Fibroblast of gingiva (primary cell): ENCODE results near the gene NUDCD2.
A peak's percentile ranks its signal among the peaks of the same experiment; 100 is the strongest.
"Not testable (repeated sequence)": the region's sequence is repeated elsewhere in the genome, so short reads cannot be mapped to it uniquely, and the experiment has no call there.

Experiments
- DNase-seq: peaks from one replicate; pipeline ENCODE4 v3.0.0-alpha.2; 2011; ENCODE audit warnings: low read depth

Gene NUDCD2

DNA sequence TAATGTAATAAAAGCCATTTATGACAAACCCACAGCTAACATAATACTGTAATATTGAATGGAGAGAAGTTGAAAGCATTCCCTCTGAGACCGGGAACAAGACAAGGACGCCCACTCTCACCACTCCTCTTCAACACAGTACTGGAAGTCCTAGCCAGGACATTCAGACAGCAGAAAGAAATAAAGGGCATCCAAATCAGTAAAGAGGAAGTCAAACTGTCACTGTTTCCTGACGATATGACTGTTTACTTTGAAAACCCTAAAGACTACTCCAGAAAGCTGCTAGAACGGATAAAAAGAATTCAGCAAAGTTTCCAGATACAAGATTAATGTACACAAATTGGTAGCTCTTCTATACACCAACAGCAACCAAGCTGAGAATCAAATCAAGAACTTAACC, 33.8 kb downstream of the NUDCD2 start:
- DNase-seq: not testable (repeated sequence)

DNA sequence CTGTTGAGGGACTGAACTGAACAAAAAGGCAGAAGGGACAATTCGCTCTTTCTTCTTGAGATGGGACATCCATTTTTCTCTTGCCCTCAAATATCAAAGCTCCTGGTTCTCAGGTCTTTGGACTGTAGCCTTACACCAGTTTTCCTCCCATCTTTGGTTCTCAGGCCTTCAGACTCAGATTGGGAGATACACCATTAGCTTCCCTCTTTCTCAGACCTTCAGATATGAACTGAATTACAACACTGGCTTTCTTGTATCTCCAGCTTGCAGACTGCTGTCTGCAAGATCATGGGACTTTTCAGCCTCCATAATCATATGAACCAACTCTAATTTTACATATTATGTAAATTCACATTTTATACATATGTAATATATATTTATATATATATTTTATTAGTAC, 35.1 kb downstream of the NUDCD2 start:
- no peak for DNase-seq

DNA sequence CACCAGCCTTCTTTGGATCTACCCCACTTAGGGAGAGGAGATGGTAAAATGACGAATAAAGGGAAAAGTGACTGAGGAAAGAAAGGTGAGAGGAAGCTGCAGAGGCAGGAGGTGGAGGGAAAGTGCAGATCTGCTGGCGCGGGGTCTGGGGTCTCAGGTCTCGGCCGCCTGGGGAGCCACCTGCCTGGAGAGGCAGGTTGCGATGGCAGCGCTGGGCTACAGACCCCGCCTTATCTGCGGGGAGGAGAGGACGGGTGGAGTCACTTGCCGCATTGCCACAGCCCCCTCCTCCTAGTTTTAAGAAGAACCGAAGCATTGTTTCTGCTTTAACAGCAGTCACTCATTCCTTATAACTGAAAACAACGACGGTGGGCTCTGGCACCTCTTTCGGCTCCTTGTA, 44.2 kb downstream of the NUDCD2 start:
- DNase-seq: not testable (repeated sequence)

DNA sequence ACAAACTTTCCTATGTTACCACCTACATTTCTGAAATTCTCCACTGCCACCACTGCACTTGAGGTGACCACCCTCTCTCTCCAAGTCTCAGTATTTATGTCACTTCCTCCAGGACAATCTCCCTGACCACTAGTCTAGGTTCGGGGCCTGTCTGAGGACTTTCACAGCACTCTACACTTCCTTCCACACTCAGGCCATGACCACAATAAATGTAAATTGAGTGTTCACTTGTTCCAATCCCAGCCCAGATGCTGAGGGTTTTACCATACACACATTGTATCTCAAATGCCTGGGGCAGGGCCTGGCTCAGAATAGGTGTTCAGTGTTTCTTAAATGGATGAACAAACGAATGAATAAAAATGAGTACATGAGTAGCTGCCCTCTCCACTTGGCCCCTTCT, 49.4 kb downstream of the NUDCD2 start:
- no peak for DNase-seq

DNA sequence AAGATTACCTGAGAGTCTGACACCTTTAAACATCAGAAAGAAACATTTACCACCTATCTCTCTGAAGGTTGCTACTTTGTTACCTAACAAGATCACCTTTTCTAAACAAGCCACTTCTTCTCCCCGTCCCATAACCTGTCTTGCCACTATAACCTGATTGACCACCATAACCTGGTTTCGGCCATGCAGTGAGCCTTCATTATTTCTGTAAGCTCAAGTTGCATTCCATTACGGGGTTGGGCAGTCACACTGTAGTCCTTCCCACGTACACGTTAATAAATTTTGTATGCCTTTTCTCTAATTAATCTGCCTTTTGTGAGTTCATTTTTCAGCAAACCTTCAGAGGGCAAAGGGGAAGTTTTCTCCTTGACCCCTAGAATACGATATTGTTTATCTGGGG, 50.5 kb downstream of the NUDCD2 start:
- DNase-seq: no peak

DNA sequence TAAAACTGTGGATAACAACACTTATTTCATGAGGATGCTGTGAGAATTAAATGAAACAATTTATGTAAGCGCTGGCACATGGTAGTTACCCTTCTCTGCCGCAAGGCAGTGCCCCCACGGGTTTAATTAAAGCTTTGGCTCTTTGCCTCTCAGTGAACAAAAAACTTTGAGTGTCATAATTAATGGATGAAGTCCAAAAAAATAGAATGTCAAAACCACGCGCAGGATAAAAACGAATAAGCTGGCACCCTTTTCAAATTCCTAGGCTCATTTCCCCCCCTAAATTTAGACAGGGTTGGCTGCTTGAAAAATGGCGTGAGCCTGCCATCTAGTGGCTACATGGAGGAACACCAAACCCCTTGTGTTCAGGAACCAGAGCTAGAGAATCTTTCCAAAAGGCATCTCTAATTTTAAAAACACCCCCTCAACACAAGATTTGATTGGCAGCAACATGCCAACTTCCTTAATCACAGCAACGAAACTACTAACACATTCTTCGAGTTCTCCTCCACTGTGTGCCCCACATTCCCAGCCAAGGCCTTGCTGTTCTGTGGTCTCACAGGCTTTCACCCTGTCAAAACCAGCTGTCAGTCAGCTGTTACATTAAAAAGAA, 51.5 kb downstream of the NUDCD2 start:
- peak; percentile 54 for DNase-seq

DNA sequence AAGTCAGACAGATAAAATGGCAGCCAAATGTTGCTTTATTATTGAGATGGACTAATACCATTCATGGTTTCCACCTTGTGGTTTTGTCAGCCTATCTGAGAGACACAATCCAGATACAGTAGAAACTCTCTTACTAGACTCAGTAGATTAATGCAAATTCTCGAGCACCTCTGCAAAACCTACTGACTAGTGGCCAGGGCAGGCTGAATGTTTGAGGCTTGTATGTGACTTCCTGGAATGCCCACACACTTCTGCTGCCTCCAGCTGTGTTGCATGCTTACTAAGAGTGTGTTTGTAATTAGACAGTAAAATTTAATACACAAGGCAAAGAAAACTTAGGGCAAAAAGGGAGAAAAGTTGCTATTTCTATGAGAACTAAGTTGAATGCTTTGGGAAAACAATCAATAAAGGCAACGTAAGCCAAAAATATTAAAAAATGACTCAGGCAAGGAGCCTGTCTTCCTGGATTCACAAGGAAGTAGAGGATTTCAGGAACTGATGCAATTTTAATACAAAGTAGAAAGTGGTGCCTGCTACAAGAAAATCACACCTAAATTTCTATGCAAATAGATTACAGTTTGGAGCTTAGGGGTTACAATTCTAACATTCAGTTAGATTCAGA, 52.8 kb downstream of the NUDCD2 start:
- no peak for DNase-seq

DNA sequence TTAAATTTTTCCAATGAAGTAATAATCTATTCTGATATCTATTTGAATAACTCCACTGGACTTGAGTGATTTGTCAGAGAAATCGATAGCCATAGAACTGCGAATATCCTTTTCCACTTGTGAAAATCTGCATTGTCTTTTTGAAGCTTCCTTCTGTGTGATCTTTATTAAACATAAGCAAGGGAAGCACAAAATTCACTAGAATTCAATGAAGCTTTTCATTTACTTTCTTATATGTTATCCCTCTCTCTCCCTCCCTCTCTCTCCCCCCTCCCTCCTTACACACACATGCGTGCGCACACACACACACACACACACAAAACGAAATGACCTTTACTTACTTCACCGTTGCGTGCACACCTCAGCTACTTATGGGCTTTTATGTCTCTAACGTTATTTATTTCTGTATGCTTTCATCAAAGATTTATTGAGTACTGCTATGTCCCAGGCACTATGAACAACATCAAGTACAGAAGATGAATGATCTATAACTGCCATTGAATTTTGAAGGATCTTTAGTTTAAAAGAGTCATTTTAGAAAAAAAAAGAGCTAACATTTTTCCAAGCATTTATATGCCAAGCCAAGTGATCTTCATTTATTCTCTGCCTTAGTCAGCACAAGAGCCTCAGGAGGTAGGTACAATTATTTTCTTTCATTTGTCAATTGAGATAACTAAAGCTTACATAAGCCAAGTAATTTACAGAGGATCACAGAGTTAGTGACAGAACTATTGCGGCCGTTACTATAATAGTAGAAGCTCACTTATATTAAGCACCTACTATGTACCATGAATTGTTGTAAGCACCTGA, 55.3 kb downstream of the NUDCD2 start:
- no peak for DNase-seq

DNA sequence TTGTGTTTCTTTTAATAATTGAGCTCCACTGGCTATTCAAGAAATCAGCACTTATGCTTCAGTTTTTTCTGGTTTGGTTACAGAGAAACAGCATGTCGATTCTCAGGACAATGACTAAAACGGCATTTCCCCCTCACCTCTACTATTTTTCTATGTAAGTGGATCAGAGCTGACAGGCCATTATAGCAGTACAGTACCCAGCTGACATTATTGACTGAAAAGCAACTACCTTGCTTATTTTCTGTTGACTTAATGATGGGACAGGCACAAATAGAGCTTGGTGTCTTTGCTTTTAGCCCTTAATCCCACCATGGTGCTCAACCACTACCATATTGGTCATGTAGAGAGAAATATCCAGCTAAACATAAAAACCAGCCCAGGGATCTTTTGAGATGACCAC, 57.9 kb downstream of the NUDCD2 start:
- DNase-seq: no peak

DNA sequence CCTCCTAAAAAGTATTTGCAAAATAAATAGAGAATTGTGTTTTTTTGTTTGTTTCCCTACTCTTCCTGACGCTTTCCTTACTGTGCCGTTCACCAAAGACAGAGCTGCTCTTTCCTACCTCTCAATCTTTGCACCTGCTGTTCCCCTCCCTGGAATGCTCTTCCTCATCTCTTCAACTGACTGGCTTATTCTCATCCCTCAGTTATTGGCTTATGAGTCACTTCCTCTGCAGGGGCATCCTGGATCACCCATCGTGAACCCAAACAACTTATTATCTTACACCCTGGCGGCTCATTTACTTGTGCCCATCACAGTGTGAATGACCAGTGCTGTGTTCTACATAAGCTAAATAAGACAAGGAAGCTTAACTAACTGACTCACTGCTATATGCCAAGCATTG, 58.6 kb downstream of the NUDCD2 start:
- no peak for DNase-seq

DNA sequence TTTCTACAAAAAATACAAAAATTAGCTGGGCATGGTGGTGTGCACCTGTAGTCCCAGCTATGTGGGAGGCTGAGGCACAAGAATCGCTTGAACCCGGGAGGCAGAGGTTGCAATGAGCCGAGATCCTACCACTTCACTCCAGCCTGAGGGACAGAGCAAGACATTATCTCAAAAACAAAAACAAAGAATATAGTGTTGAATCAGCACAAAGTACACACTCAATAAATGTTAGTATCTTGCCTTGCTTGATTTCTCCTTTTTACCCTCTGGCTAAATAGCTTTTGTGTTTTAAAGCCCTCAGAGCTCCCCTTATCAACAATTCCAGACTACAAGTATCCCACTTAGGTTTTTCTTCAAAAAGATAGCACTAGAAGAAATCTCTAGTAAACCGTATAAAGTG, 60.0 kb downstream of the NUDCD2 start:
- DNase-seq: no peak

DNA sequence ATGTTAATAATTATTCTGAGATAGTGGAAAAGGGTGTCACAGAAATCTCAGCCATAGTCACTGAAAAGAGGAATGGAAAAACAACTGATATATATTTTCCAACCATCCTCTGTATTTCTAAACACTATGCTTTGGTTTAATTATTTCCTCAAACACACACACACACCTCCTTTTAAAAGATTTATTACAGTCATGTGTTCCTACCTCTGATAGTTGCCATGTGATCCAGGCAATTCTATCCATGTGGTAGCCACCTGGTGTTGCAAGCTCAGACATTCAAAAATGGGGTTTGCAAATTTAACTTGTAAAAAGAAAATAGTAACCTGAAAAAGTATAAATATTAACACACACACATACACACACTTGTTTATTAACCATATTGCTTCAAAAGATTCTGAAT, 62.5 kb downstream of the NUDCD2 start:
- no peak for DNase-seq

DNA sequence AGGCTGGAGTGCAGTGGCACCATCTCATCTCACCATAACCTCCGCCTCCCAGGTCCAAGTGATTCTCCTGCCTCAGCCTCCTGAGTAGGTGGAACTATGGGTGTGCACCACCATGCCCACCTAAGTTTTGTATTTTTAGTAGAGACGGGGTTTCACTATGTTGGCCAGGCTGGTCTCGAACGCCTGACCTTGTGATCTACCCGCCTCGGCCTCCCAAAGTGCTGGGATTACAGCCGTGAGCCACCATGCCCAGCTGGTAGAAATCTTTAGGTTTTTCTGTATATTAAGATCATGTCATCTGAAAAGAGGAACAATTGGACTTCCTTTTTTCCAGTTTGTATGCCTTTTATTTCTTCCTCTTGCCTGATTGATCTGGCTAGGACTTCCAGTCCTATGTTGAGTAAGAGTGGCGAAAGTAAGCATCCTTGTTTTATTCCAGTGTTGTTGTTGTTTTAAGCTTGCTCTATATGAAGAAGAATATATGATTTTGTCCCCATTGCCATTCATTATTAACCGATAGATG, 63.0 kb downstream of the NUDCD2 start:
- DNase-seq: not testable (repeated sequence)
